ENCODE results near the gene GAN. TPM values are rescaled to one million over a fixed set of nuclear protein-coding genes. Genes with fewer than 3 reads are reported as not detected.

Gene GAN
- total RNA-seq, 1 donor from 2014 or later = 8.6 TPM

- TF ChIP-seq, protein P1, sequence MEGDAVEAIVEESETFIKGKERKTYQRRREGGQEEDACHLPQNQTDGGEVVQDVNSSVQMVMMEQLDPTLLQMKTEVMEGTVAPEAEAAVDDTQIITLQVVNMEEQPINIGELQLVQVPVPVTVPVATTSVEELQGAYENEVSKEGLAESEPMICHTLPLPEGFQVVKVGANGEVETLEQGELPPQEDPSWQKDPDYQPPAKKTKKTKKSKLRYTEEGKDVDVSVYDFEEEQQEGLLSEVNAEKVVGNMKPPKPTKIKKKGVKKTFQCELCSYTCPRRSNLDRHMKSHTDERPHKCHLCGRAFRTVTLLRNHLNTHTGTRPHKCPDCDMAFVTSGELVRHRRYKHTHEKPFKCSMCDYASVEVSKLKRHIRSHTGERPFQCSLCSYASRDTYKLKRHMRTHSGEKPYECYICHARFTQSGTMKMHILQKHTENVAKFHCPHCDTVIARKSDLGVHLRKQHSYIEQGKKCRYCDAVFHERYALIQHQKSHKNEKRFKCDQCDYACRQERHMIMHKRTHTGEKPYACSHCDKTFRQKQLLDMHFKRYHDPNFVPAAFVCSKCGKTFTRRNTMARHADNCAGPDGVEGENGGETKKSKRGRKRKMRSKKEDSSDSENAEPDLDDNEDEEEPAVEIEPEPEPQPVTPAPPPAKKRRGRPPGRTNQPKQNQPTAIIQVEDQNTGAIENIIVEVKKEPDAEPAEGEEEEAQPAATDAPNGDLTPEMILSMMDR (IDR thresholded peaks at IDR 0.05) = no peak
Observed at GRCh38 chr16:81394966-81395655, 80.3 kb downstream of the GAN start.

GRCh38 chr16:81397058-81397878, 82.5 kb downstream of the GAN start:
- H3K4me3 Mint-ChIP-seq = no peak overlapping the region
- ChIA-PET POLR2A (no interaction called here), CTCF (no interaction called here)
- peaks cover 6% of the 10 kb centered on the region for H3K27me3 Mint-ChIP-seq
- H3K27ac Mint-ChIP-seq = no peak overlapping the region
- peaks cover 3% of the 10 kb centered on the region for H3K9me3 Mint-ChIP-seq
- intact Hi-C loops (cut with micrococcal nuclease) = no loop called here
- TF ChIP-seq, protein P1 (IDR thresholded peaks at IDR 0.05) = no peak
- DNase-seq (no peak), ATAC-seq (ENCODE audit: low read depth) (no peak)
- no peaks in the 10 kb centered on the region for H3K4me1 Mint-ChIP-seq
- H3K36me3 Mint-ChIP-seq (ENCODE audit: low read depth) = no peaks in the 10 kb centered on the region

More at GRCh38 chr16:81394966-81395655, 80.3 kb downstream of the GAN start:
- ATAC-seq (ENCODE audit: low read depth) (no peak), DNase-seq (no peak)
- H3K36me3 Mint-ChIP-seq (ENCODE audit: low read depth) = peaks cover 11% of the 10 kb centered on the region
- H3K27ac Mint-ChIP-seq = no peak overlapping the region
- intact Hi-C loops (cut with micrococcal nuclease) = no loop called here
- CTCF ChIA-PET = no interaction called here
- H3K27me3 Mint-ChIP-seq = no peaks in the 10 kb centered on the region
- H3K9me3 Mint-ChIP-seq = peaks cover 1% of the 10 kb centered on the region
- no peaks in the 10 kb centered on the region for H3K4me1 Mint-ChIP-seq
- POLR2A ChIA-PET = no interaction called here
- H3K4me3 Mint-ChIP-seq = no peak overlapping the region

DNA sequence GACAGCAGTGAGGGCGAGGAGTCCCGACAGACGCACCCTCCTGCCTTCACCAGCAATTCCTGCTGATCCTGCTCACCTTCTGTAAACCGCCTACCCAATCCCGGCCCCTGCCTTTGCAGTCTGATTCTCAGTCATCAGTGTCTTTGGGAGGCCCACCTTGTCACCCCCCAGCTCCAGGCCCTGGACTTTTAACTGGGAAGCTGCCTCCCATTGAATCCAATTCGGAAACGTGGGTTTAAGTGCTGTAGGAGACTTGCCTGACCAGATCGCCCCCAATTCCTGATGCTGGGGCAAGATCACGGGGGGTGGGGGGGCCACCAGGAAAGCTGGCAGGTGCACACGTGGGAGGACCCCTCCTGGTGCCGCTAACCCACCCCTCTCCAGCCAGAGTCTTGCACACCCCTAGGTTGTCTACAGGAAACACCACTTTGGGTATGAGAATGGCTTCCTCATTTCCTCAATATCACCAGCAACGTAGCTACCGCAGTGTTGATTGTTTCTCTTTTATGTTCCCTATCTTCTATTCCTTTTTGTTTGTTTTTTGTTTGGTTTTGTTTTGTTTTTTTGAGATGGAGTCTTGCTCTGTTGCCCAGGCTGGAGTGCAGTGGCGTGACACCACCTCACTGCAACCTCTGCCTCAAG, 83.2 kb downstream of the GAN start:
- TF ChIP-seq, protein P1 (IDR thresholded peaks at IDR 0.05) = no peak
- CTCF ChIA-PET = no interaction called here
- Mint-ChIP-seq H3K36me3 (ENCODE audit: low read depth) (no peaks in the 10 kb centered on the region), H3K27me3 (peaks cover 6% of the 10 kb centered on the region), H3K4me1 (no peaks in the 10 kb centered on the region), H3K4me3 (no peak overlapping the region), H3K9me3 (peaks cover 3% of the 10 kb centered on the region), H3K27ac (no peak overlapping the region)
- DNase-seq (no peak), ATAC-seq (ENCODE audit: low read depth) (no peak)
- intact Hi-C loops (cut with micrococcal nuclease) = no loop called here
- POLR2A ChIA-PET = no interaction called here

DNA sequence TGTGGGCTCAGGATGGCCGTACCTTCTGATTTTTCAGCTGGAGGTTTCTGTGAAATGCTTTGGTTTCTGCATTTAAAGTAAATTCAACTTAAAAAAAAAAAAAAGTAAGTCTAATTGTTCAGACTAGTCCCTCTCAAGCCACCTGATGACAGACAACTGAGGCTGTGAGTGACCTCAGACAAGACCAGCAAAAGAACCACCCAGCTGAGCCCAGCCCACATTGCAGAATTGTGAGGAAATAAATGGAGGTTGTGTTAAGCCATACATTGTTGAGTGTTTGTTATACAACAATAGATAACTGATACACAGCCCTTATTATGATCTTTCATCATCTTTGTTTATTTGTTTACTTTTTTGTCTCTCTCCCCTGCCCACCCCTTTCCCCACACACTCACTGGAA, 85.1 kb downstream of the GAN start:
- no peak overlapping the region for H3K27ac Mint-ChIP-seq
- DNase-seq (no peak), ATAC-seq (ENCODE audit: low read depth) (no peak)
- H3K9me3 Mint-ChIP-seq = peaks cover 3% of the 10 kb centered on the region
- no peaks in the 10 kb centered on the region for H3K36me3 Mint-ChIP-seq (ENCODE audit: low read depth)
- H3K4me1 Mint-ChIP-seq = peaks cover 3% of the 10 kb centered on the region
- peaks cover 6% of the 10 kb centered on the region for H3K27me3 Mint-ChIP-seq
- H3K4me3 Mint-ChIP-seq = no peak overlapping the region
- TF ChIP-seq, protein P1 (IDR thresholded peaks at IDR 0.05) = no peak
- intact Hi-C loops (cut with micrococcal nuclease) = no loop called here
- ChIA-PET CTCF (interaction anchor here (0.8 to 1.7 kb wide), 4 partner anchors 34 to 323 kb away, joined by 3 to 5 read pairs (median 4); no protein-coding TSS in a partner anchor), POLR2A (interaction anchor here (0.5 to 1.1 kb wide), 2 partner anchors 81 to 316 kb away, joined by 5 to 8 read pairs; no protein-coding TSS in a partner anchor)
